Ovary (tissue), 3 donors: Measurements from ENCODE around the gene PACS2.

ENCODE experiments used
- CTCF ChIP-seq, 3 donors: fragments of 450-650 bp in 2 of 3; fragments of 200-600 bp in 1 of 3; IDR thresholded peaks; one replicate each; pipeline versions ENCODE4 v1.5.1 to v1.8.0; 2016 to 2022; ENCODE audit warnings: antibody characterized with exemption in 3 of 3, mild to moderate bottlenecking in 1 of 3
- EP300 ChIP-seq: sonication (generic); formaldehyde crosslinking; IDR thresholded peaks from one replicate; pipeline ENCODE4 v1.6.1; 2017; ENCODE audit warnings: antibody characterized with exemption
- POLR2A ChIP-seq: fragments of 450-650 bp; IDR thresholded peaks from one replicate; pipeline ENCODE4 v1.6.1; 2017; ENCODE audit warnings: antibody characterized with exemption, mild to moderate bottlenecking, moderate library complexity
- donor health status: DM: no; HTN: no; CAD: no.

DNA sequence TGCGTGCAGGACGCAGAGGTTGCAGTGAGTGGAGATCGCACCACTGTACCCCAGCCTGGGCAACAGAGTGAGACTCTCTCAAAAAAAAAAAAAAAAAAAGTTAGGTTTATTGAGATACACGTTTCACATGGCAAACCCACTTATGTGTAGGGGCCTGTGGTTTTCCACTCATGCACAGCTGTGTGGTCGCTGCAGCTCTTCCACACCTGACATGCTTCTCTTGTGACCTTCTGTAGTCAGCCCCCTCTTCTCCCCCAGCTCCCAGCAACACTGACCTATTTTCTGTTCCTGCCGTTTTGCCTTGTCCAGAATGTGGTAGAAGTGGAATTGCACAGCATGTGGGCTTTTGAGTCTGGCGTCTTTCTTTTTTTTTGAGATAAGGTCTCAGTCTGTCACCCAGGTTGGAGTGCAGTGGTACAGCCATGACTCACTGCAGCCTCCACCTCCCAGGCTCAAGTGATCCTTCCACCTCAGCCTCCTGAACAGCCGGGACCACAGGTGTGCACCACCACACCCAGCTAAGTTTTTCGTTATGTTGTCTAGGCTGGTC, 113.5 kb downstream of the PACS2 start:
- no peak for TF ChIP-seq CTCF (IDR thresholded peaks at IDR 0.05)
- no peak for TF ChIP-seq POLR2A
- TF ChIP-seq EP300 = no peak
